GM21619 (cell line): Measurements from ENCODE around the gene ZCCHC24.

Source experiments
- ATAC-seq: cut with Tn5 transposase; IDR thresholded peaks from one replicate; pipeline ENCODE4 v1.9.1; 2021; ENCODE audit not compliant: unreplicated experiment

The ZCCHC24 gene

GRCh38 chr10:79414714-79415113 is 30.7 kb downstream of the ZCCHC24 start:
- ATAC-seq: no peak

- ATAC-seq: no peak
These were observed 32.2 kb downstream of the ZCCHC24 start for GRCh38 chr10:79413196-79413595.

GRCh38 chr10:79412516-79412915 is 32.9 kb downstream of the ZCCHC24 start:
- ATAC-seq: no peak

- ATAC-seq: no peak
These were observed 33.6 kb downstream of the ZCCHC24 start for GRCh38 chr10:79411546-79412495.

- ATAC-seq: no peak
These were observed 34.9 kb downstream of the ZCCHC24 start for GRCh38 chr10:79410315-79411094.

GRCh38 chr10:79409726-79410085 is 35.7 kb downstream of the ZCCHC24 start:
- no peak for ATAC-seq

GRCh38 chr10:79409038-79409725 is 36.2 kb downstream of the ZCCHC24 start:
- ATAC-seq: no peak

GRCh38 chr10:79407811-79408795 is 37.3 kb downstream of the ZCCHC24 start:
- no peak for ATAC-seq

GRCh38 chr10:79407423-79407796 is 38.0 kb downstream of the ZCCHC24 start:
- ATAC-seq: no peak

GRCh38 chr10:79406683-79407422 is 38.6 kb downstream of the ZCCHC24 start:
- no peak for ATAC-seq

GRCh38 chr10:79405995-79406515 is 39.4 kb downstream of the ZCCHC24 start:
- ATAC-seq: no peak

- ATAC-seq: no peak
These were observed 40.0 kb downstream of the ZCCHC24 start for GRCh38 chr10:79405221-79405994.

- no peak for ATAC-seq
These were observed 40.7 kb downstream of the ZCCHC24 start for GRCh38 chr10:79404690-79405131.

GRCh38 chr10:79404231-79404609 is 41.2 kb downstream of the ZCCHC24 start:
- no peak for ATAC-seq

- no peak for ATAC-seq
These were observed 41.8 kb downstream of the ZCCHC24 start for GRCh38 chr10:79403441-79404230.

- ATAC-seq: no peak
These were observed 42.5 kb downstream of the ZCCHC24 start for GRCh38 chr10:79402951-79403350.

GRCh38 chr10:79402625-79402946 is 42.8 kb downstream of the ZCCHC24 start:
- ATAC-seq: no peak
